GM23338 (cell line): ENCODE measurements around the gene AGBL4.

Experiments used
- CTCF ChIP-seq, 2 experiments: fragments of 200-600 bp in 1 of 2; sonication (generic) in 1 of 2; conservative IDR thresholded peaks; 2 replicates each; pipeline versions ENCODE4 v1.5.1 to v1.6.1; 2016 to 2017; ENCODE audit warnings: antibody characterized with exemption in 2 of 2, low read depth in 2 of 2, mild to moderate bottlenecking in 2 of 2, moderate library complexity in 1 of 2
- ETS1 ChIP-seq: IDR thresholded peaks from 2 replicates; pipeline ENCODE4 v1.6.1; 2016; ENCODE audit warnings: antibody characterized with exemption
- EZH2 ChIP-seq: fragments of 200-600 bp; sonication (generic); IDR thresholded peaks from one replicate; pipeline ENCODE4 v1.8.0; 2017; ENCODE audit warnings: antibody characterized with exemption, mild to moderate bottlenecking, low read depth; ENCODE audit not compliant: unreplicated experiment
- POLR2AphosphoS5 ChIP-seq: IDR thresholded peaks from 2 replicates; pipeline ENCODE4 v1.6.1; 2016; ENCODE audit warnings: antibody characterized with exemption, low read depth

GRCh38 chr1:48829446-48829845, 1194.3 kb downstream of the AGBL4 start:
- TF ChIP-seq CTCF (conservative IDR thresholded peaks at IDR 0.05; ENCODE audit: low read depth in 2 of 2), result no peak
- no peak for TF ChIP-seq POLR2AphosphoS5
- no peak for TF ChIP-seq EZH2
- TF ChIP-seq ETS1, result no peak
